Measurements from ENCODE around the gene SLC35F4. TPM values are rescaled to one million over a fixed set of nuclear protein-coding genes. Genes with fewer than 3 reads are reported as not detected.

The SLC35F4 gene
- total and polyA plus RNA-seq, 2 donors (not counting 3 experiments of a cell fraction or from before 2014, with no cell fraction given): not detected

GRCh38 chr14:57640036-57640435 lies 225.9 kb downstream of the SLC35F4 start:
- Histone ChIP-seq H3K27ac (ENCODE audit: insufficient read depth, low read depth, low read length) (no peak overlapping the region), H3K27me3 (ENCODE audit: control insufficient read depth in 2 of 2, insufficient read depth in 2 of 2, low read length in 2 of 2) (no peaks in the 10 kb centered on the region), H3K4me3 (replicated peaks in 1 of 3; ENCODE audit: insufficient read depth in 1 of 3, low read depth in 1 of 3, low read length in 3 of 3) (no peak overlapping the region), H3K4me2 (ENCODE audit: insufficient read depth, low read length) (no peak overlapping the region), H3K4me1 (ENCODE audit: control insufficient read depth, extremely low read depth, insufficient read depth, low read length) (no peaks in the 10 kb centered on the region), H3K36me3 (ENCODE audit: control insufficient read depth in 2 of 2, extremely low read depth in 1 of 2, insufficient read depth in 2 of 2, low read length in 2 of 2) (no peaks in the 10 kb centered on the region), H3K9ac (replicated peaks; ENCODE audit: extremely low read depth, insufficient read depth, low read length) (no peak overlapping the region), H3K9me3 (replicated peaks; ENCODE audit: control insufficient read depth, insufficient read depth, low read length) (no peaks in the 10 kb centered on the region), H4K20me1 (replicated peaks; ENCODE audit: control insufficient read depth, extremely low read depth, insufficient read depth, low read length) (no peaks in the 10 kb centered on the region), H2AFZ (ENCODE audit: low read depth, low read length) (no peak overlapping the region), H3K79me2 (ENCODE audit: control insufficient read depth, insufficient read depth, low read length) (no peaks in the 10 kb centered on the region), H3K9me1 (replicated peaks; ENCODE audit: control insufficient read depth, extremely low read depth, insufficient read depth, low read length) (no peaks in the 10 kb centered on the region)
- intact Hi-C loops (cut with micrococcal nuclease): no loop called here
- no TSS peak for BruUV-seq (replicated peaks)
- TF ChIP-seq GATA2 (IDR thresholded peaks at IDR 0.05; ENCODE audit: insufficient read depth, insufficient read length, low read depth, low read length): no peak
- TF ChIP-seq POLR2A (IDR thresholded peaks at IDR 0.05; ENCODE audit: low read depth, low read length): no peak
- TF ChIP-seq MAX (IDR thresholded peaks at IDR 0.05; ENCODE audit: insufficient read depth, insufficient read length): no peak
- TF ChIP-seq CTCF (IDR thresholded peaks at IDR 0.05; ENCODE audit: extremely low read depth in 1 of 2, insufficient read depth in 1 of 2, low read depth in 1 of 2, low read length in 2 of 2): no peak
- no peak for TF ChIP-seq JUN (IDR thresholded peaks at IDR 0.05; ENCODE audit: borderline replicate concordance, insufficient read depth, insufficient read length, low read depth)
- no peak for TF ChIP-seq EZH2 (IDR thresholded peaks at IDR 0.05; ENCODE audit: borderline replicate concordance, low read depth, low read length, severe bottlenecking)
- dilution Hi-C loops (cut with MboI; ENCODE audit: extremely low pct_ligation_motif_present, low sequenced_read_pairs): no loop called here
- ChIA-PET POLR2A (no interaction called here), CTCF (no interaction called here)
- DNase-seq (ENCODE audit: low read depth, low spot score): no peak
- no peak for FAIRE-seq

GRCh38 chr14:57637901-57638300 lies 228.0 kb downstream of the SLC35F4 start:
- ChIA-PET POLR2A (no interaction called here), CTCF (no interaction called here)
- dilution Hi-C loops (cut with MboI; ENCODE audit: extremely low pct_ligation_motif_present, low sequenced_read_pairs): no loop called here
- no peak overlapping the region for H2AFZ ChIP-seq (ENCODE audit: low read depth, low read length)
- DNase-seq (ENCODE audit: low read depth, low spot score): no peak
- no peaks in the 10 kb centered on the region for H3K79me2 ChIP-seq (ENCODE audit: control insufficient read depth, insufficient read depth, low read length)
- no peak overlapping the region for H3K9ac ChIP-seq (replicated peaks; ENCODE audit: extremely low read depth, insufficient read depth, low read length)
- H3K27ac ChIP-seq (ENCODE audit: insufficient read depth, low read depth, low read length): no peak overlapping the region
- H3K4me1 ChIP-seq (ENCODE audit: control insufficient read depth, extremely low read depth, insufficient read depth, low read length): no peaks in the 10 kb centered on the region
- no peaks in the 10 kb centered on the region for H3K9me3 ChIP-seq (replicated peaks; ENCODE audit: control insufficient read depth, insufficient read depth, low read length)
- no peak for FAIRE-seq
- TF ChIP-seq GATA2 (IDR thresholded peaks at IDR 0.05; ENCODE audit: insufficient read depth, insufficient read length, low read depth, low read length) (no peak), CTCF (IDR thresholded peaks at IDR 0.05; ENCODE audit: extremely low read depth in 1 of 2, insufficient read depth in 1 of 2, low read depth in 1 of 2, low read length in 2 of 2) (no peak), MYC (IDR thresholded peaks at IDR 0.05; ENCODE audit: low read depth, low read length) (no peak), FOS (IDR thresholded peaks at IDR 0.05; ENCODE audit: borderline replicate concordance, insufficient read depth, low read length) (no peak), POLR2AphosphoS5 (IDR thresholded peaks at IDR 0.05; ENCODE audit: insufficient read depth, low read depth, low read length) (no peak), JUN (IDR thresholded peaks at IDR 0.05; ENCODE audit: borderline replicate concordance, insufficient read depth, insufficient read length, low read depth) (no peak)
- H3K4me3 ChIP-seq (replicated peaks in 1 of 3; ENCODE audit: insufficient read depth in 1 of 3, low read depth in 1 of 3, low read length in 3 of 3): no peak overlapping the region
- no peaks in the 10 kb centered on the region for H3K9me1 ChIP-seq (replicated peaks; ENCODE audit: control insufficient read depth, extremely low read depth, insufficient read depth, low read length)
- intact Hi-C loops (cut with micrococcal nuclease): no loop called here
- H3K4me2 ChIP-seq (ENCODE audit: insufficient read depth, low read length): no peak overlapping the region
- no peaks in the 10 kb centered on the region for H3K27me3 ChIP-seq (ENCODE audit: control insufficient read depth in 2 of 2, insufficient read depth in 2 of 2, low read length in 2 of 2)
- no peaks in the 10 kb centered on the region for H3K36me3 ChIP-seq (ENCODE audit: control insufficient read depth in 2 of 2, extremely low read depth in 1 of 2, insufficient read depth in 2 of 2, low read length in 2 of 2)
- no TSS peak for BruUV-seq (replicated peaks)
- H4K20me1 ChIP-seq (replicated peaks; ENCODE audit: control insufficient read depth, extremely low read depth, insufficient read depth, low read length): no peaks in the 10 kb centered on the region

Data from endothelial cell of umbilical vein (primary cell).